ENCODE data around the gene TRIM24.

TRIM24 gene

GRCh38 chr7:138625084-138625848 is 165.2 kb downstream of the TRIM24 start:
- no peak for DNase-seq (ENCODE audit: low read depth, low spot score)

GRCh38 chr7:138625849-138626230 is 165.8 kb downstream of the TRIM24 start:
- DNase-seq (ENCODE audit: low read depth, low spot score): no peak

DNA sequence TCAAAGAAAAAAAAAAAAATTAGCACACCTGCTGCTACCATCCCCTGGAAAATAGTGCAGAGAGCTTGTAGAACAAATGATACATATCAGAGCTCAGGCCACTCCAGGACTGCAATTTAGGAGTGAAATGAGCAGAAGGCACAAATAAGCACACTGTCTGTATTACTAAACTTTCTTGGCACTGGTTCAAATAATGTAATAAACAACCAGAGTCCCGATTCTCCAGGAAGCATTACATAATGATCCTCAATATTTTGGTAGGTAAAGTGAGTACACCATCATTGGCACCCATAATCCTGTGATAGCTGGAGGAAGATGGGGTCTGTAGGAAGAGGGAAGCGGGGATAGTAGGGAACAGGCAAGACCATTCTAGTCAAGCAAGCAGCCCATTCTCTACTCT is 166.8 kb downstream of the TRIM24 start:
- no peak for DNase-seq (ENCODE audit: low read depth, low spot score)

DNA sequence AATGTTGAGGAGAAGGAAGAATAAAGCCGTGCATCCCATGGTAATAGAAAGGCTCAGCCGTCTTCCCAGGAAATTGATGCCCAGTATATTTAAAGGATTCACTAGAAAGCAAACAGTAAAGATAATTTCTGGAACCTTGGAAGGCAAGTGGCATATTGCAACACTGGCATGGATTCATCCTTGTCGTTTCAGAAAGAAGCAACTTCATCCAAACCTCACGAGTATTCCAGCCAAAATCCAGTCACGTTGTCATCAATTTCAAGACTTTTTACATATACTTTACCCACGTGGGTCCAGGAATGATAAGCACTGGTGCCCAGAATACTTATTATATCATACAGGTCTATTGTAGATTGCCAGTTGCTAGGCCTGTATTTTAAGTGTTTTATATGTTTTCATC is 167.3 kb downstream of the TRIM24 start:
- DNase-seq (ENCODE audit: low read depth, low spot score): no peak

DNA sequence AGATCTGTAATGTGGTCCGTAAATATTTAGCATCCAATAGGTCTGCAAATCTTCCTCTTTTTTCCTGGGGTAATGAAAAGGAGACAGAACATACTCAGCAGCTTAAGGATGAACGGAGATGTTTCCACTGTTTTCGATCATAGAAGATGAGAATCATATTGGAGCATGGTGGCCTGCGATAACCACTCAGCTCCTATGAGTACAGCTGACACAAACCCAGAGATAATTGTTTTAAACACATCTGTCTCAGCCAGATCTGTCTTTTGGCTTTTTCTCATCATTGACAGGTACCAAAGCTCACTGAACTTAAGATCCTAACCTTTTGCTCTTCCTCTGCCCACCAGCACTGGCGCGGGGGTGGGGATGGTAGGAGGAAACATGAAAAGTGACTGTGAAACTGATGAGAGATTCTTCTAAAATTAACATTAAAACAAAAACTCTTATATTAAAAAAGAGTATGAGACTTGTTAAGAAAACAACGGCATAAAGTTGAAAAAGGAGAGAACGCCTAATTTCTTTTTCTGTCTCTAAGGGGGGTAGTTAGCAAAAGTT is 170.1 kb downstream of the TRIM24 start:
- DNase-seq (ENCODE audit: low read depth, low spot score): no peak

- no peak for DNase-seq (ENCODE audit: low read depth, low spot score)
Measured at GRCh38 chr7:138632384-138632783, 172.3 kb downstream of the TRIM24 start.

DNA sequence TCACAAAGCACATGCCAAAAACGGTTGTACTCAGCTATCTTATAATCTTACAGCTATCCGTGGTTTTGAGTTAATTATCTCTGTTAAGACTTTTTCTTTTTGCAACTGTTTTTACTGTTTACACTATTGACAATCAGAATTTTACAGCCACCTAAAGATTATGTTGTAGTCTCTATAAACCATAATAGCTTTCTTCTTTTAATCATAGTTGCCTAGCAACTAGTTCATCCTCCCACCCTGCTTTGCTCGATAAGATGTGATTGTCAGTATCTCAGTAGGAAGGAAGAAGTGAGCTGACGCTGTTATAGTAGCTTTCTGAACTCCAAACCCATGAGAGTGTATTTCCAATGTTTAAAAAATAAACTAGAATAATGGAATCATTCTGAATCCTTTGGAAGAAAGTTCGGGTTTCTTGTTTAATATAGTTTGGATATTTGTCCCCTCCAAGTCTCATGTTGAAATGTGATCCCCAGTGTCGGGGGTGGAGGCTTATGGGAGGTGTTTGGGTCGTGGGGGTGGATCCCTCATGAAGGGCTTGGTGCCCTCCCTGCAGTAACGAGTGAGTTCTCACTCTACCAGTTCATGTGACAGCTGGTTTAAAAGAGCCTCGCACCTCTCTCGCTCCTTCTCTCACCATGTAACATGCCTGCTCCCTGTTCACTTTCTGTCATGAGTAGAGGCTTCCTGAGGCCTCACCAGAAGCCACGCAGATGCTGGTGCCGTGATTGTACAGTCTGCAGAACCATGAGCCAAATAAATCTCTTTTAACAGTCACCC is 173.0 kb downstream of the TRIM24 start:
- no peak for DNase-seq (ENCODE audit: low read depth, low spot score)

Measured in activated naive CD8-positive, alpha-beta T cell treated with anti-CD3 and anti-CD28 coated beads, Interleukin-2, amount 50 U/mL, for 16 hours (primary cell).